GM13976 (cell line): ENCODE data around the gene FKBP11.

Source experiments
- DNase-seq: peaks from one replicate; pipeline ENCODE4 v3.0.0; 2012; ENCODE audit warnings: low spot score
- CTCF ChIP-seq: IDR thresholded peaks from 2 replicates; pipeline ENCODE4 v1.5.1; 2012; ENCODE audit warnings: borderline replicate concordance, mild to moderate bottlenecking; ENCODE audit not compliant: insufficient read depth; ENCODE audit errors: extremely low read depth, missing control alignments, control extremely low read depth
- in situ Hi-C: fragments of 300-500 bp; cut with MboI; formaldehyde crosslinking; loops from one replicate; pipeline ENCODE4 v1.12.0; 2022; ENCODE audit warnings: low sequenced_read_pairs, mixed read lengths, inconsistent platforms; ENCODE audit not compliant: unreplicated experiment

Gene FKBP11

GRCh38 chr12:48954841-48955501 is 29.7 kb upstream of the FKBP11 start:
- in situ Hi-C loops: no loop called here
- no peak for TF ChIP-seq CTCF
- no peak for DNase-seq

GRCh38 chr12:48954061-48954460 is 28.8 kb upstream of the FKBP11 start:
- DNase-seq: no peak
- no peak for TF ChIP-seq CTCF
- in situ Hi-C loops: no loop called here

- DNase-seq: no peak
- in situ Hi-C loops: no loop called here
- no peak for TF ChIP-seq CTCF
Measured at GRCh38 chr12:48952691-48953090, 27.4 kb upstream of the FKBP11 start.

GRCh38 chr12:48947727-48948126 is 22.4 kb upstream of the FKBP11 start:
- no peak for TF ChIP-seq CTCF
- no peak for DNase-seq
- in situ Hi-C loops: no loop called here

GRCh38 chr12:48946943-48947342 is 21.7 kb upstream of the FKBP11 start:
- in situ Hi-C loops: no loop called here

GRCh38 chr12:48946205-48946604 is 20.9 kb upstream of the FKBP11 start:
- DNase-seq: no peak
- TF ChIP-seq CTCF: no peak
- in situ Hi-C loops: no loop called here

More at GRCh38 chr12:48946943-48947342, 21.7 kb upstream of the FKBP11 start:
- no peak for DNase-seq
- no peak for TF ChIP-seq CTCF
